AG04449 (cell line): Measurements from ENCODE around the gene DTNA.

Source experiments
- CTCF ChIA-PET: fragments of 350-600 bp; formaldehyde crosslinking; extraction: SDS; loops from one replicate; lab custom pipeline; 2021; ENCODE audit warnings: antibody characterized with exemption; lab: Yijun Ruan, JAX
- POLR2A ChIA-PET: fragments of 400-600, 350-600 bp; formaldehyde crosslinking; extraction: SDS; loops from one replicate; lab custom pipeline; 2020; ENCODE audit warnings: antibody characterized with exemption, inconsistent platforms; lab: Yijun Ruan, JAX
- DNase-seq: peaks from one replicate; pipeline ENCODE4 v3.0.0-alpha.2; 2010; ENCODE audit warnings: low read depth, low spot score
- H3K4me3 ChIP-seq: 2 replicates; pipeline ENCODE4 v1.5.1; 2011; ENCODE audit warnings: low read depth, mild to moderate bottlenecking, control low read depth, low read length
- CTCF ChIP-seq: IDR thresholded peaks from one replicate; pipeline ENCODE4 v1.5.1; 2011; ENCODE audit warnings: mild to moderate bottlenecking, moderate library complexity, low read length, control low read depth, inconsistent platforms; ENCODE audit not compliant: insufficient read depth; ENCODE audit errors: missing control alignments

Gene DTNA

GRCh38 chr18:34694591-34695165, 15.4 kb upstream of the DTNA start:
- TF ChIP-seq CTCF: no peak
- POLR2A ChIA-PET: no interaction called here
- CTCF ChIA-PET: interaction anchor here (4.9 kb wide), 1 partner anchor 33 kb away, joined by 39 read pairs; no protein-coding TSS in a partner anchor
- no peak overlapping the region for H3K4me3 ChIP-seq
- DNase-seq: no peak

- DNase-seq: no peak
- TF ChIP-seq CTCF: no peak
- H3K4me3 ChIP-seq: no peak overlapping the region
- CTCF ChIA-PET: interaction anchor here (4.9 kb wide), 1 partner anchor 34 kb away, joined by 39 read pairs; no protein-coding TSS in a partner anchor
- POLR2A ChIA-PET: no interaction called here
Measured at GRCh38 chr18:34695310-34695709, 14.8 kb upstream of the DTNA start.

- DNase-seq: no peak
- CTCF ChIA-PET: interaction anchor here (4.9 kb wide), 1 partner anchor 35 kb away, joined by 39 read pairs; no protein-coding TSS in a partner anchor
- H3K4me3 ChIP-seq: no peak overlapping the region
- no peak for TF ChIP-seq CTCF
- POLR2A ChIA-PET: no interaction called here
Measured at GRCh38 chr18:34696671-34697070, 13.4 kb upstream of the DTNA start.

GRCh38 chr18:34697233-34697632, 12.9 kb upstream of the DTNA start:
- ChIA-PET POLR2A (no interaction called here), CTCF (interaction anchor here (0.9 kb wide), 1 partner anchor 36 kb away, joined by 5 read pairs; no protein-coding TSS in a partner anchor)
- no peak for DNase-seq
- no peak for TF ChIP-seq CTCF
- no peak overlapping the region for H3K4me3 ChIP-seq

GRCh38 chr18:34697891-34698290, 12.2 kb upstream of the DTNA start:
- TF ChIP-seq CTCF: no peak
- ChIA-PET CTCF (interaction anchor here (0.7 to 0.9 kb wide), 2 partner anchors 37 kb away, joined by 4 to 5 read pairs; no protein-coding TSS in a partner anchor), POLR2A (no interaction called here)
- no peak overlapping the region for H3K4me3 ChIP-seq
- DNase-seq: no peak

- no peak for TF ChIP-seq CTCF
- no peak for DNase-seq
- ChIA-PET CTCF (no interaction called here), POLR2A (no interaction called here)
- H3K4me3 ChIP-seq: no peak overlapping the region
Measured at GRCh38 chr18:34701911-34702310, 8.2 kb upstream of the DTNA start.
